HFF-Myc (cell line): Measurements from ENCODE around the gene SMO.

Experiments
- DNase-seq: peaks from one replicate; pipeline ENCODE4 v3.0.0-alpha.2; 2011; ENCODE audit warnings: low read depth; ENCODE audit errors: extremely low read depth
- H3K4me3 ChIP-seq: replicated peaks from 2 replicates; pipeline ENCODE4 v1.5.1; 2011; ENCODE audit warnings: low read depth, mild to moderate bottlenecking, control low read depth, low read length
- TF ChIP-seq, protein P1 (sequence below): IDR thresholded peaks from 2 replicates; pipeline ENCODE4 v1.5.1; 2012; ENCODE audit warnings: mild to moderate bottlenecking, low read depth, low read length, control low read depth; ENCODE audit errors: missing control alignments

The SMO gene

DNA sequence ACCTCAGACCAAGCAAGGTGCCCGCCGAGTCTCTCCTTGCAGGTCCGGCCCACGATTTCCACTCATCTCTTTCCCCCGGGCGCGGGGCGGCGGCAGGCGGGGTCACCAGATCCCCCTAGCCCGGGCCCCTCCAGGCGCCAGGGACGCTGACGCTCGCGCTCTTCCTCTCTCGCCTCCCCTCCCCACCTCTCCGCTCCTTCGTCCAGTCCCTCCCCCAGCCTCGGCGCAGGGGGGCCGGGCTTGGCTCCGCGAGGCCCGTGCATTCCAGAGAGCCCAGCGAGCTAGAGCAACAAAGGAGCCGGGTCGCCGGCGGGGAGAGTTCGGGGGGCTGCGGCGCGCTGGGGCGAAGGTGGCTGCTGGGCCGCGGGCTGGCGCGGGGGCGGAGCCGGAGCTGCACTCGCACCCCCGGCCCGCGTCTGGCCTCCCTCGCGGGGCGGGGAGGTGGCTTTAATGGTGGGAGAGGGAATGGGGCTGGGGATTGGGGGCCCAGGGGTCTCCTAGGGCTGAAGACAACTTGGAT, at the start of gene SMO:
SMO (plus strand) TSS at position 262 of the 520 bp plus-strand sequence. CDS start 519 bp downstream, outside the sequence.
- no peak for DNase-seq
- TF ChIP-seq, protein P1, sequence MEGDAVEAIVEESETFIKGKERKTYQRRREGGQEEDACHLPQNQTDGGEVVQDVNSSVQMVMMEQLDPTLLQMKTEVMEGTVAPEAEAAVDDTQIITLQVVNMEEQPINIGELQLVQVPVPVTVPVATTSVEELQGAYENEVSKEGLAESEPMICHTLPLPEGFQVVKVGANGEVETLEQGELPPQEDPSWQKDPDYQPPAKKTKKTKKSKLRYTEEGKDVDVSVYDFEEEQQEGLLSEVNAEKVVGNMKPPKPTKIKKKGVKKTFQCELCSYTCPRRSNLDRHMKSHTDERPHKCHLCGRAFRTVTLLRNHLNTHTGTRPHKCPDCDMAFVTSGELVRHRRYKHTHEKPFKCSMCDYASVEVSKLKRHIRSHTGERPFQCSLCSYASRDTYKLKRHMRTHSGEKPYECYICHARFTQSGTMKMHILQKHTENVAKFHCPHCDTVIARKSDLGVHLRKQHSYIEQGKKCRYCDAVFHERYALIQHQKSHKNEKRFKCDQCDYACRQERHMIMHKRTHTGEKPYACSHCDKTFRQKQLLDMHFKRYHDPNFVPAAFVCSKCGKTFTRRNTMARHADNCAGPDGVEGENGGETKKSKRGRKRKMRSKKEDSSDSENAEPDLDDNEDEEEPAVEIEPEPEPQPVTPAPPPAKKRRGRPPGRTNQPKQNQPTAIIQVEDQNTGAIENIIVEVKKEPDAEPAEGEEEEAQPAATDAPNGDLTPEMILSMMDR, result no peak

DNA sequence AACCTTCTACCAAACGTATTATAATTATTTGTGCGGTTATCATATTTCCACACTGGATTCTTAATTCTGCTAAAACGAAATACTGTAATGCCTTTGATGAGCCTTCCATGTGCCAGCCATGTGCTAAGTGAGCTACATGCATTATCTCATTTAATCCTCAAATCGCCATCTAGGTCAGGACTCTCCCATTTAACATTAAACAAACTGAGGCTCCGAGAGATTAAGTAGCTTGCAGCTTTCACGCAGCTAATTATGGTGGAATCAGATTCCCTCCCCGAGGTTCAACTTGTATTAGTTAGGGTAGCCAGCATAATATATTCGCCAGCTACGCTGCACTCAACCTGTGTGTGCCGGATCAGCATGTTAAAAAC, 44.7 kb upstream of the SMO start:
- DNase-seq, result no peak
- no peak overlapping the region for H3K4me3 ChIP-seq
- TF ChIP-seq, protein P1, result no peak

More for the DNA sequence above, at the start of gene SMO:
- peak within 1 kb of the TSS; percentile 69 for H3K4me3 ChIP-seq

DNA sequence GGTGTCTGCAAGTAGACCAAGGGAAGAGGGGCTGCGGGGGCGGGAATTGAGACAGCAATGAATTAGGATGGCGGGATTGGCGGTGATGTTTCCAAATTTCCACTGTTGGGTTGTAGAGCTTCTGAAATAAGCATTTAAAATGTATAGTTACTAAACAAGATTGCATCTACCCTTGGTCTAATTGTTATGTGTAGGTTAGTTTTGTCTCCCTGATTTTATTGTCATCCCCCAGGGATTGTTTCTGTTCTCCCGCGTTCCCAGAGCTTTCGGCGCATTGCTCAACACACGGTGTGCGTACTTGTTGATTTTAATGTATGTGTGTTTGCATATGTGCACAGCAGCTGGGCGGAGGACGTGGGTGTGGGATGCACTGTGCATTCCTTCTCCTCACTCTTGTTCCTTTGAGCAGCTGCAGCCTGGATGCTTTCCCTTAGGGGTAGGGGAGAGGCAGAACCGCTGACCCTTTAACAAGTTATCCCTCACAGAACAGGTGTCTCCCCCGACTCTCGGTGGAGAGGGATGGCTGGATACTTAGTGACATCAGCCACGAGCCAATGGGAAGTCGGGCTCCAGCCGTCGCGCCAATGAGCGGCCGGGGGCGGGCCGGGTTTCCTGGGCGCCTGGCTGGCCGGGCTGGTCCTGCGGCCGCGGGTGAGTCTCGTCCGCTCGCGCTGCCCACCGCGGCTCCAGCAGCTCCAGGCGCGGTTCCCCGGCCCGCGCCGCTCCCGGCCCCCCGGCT, 44.2 kb upstream of the SMO start, which contains the start of gene TSPAN33:
TSPAN33 (plus strand) TSS at position 613 of the 739 bp plus-strand sequence. CDS start 274 bp downstream, outside the sequence.
- DNase-seq, result no peak
- peak within 1 kb of the TSS; percentile 43 for H3K4me3 ChIP-seq
- TF ChIP-seq, protein P1, result no peak

DNA sequence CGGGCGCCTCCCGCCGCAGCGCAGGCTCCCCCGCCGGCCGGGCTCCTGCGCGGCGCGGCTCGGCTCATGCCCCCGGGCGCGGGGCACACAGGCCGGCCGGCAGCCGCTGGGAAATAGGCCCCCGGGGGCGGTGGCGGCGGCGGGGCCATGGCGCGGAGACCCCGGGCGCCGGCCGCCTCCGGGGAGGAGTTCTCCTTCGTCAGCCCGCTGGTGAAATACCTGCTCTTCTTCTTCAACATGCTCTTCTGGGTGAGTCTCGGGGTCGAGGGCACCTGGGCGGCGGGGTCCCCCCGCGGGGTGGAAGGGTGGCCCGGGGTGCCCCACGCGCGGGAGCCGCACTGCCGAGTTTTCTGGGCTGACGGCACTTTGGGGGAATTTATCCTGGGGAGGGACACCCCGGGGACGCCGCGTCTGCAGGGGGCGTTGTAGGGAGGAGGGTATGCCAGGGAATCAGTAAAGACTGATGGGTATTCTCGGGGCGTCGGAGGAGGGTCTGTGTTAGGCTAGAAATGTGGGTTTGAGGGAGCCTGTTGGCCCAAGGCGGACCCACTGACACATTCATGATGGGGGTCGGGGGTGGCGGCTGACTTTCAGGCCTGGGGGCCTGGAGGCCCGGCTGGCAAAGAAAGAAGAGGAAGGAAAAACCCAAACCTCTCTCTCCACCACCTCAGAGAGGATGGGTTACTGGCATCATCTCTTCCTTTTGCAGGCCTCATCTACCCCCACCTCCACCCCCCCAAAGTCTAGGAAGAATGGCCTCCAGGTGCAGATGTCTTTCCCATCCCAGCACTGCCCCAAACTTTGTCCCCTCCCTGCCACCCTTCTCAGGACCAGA, 43.4 kb upstream of the SMO start:
- TF ChIP-seq, protein P1, result peak; percentile 24
- DNase-seq, result no peak
- H3K4me3 ChIP-seq, result peak overlapping the region; percentile 43

DNA sequence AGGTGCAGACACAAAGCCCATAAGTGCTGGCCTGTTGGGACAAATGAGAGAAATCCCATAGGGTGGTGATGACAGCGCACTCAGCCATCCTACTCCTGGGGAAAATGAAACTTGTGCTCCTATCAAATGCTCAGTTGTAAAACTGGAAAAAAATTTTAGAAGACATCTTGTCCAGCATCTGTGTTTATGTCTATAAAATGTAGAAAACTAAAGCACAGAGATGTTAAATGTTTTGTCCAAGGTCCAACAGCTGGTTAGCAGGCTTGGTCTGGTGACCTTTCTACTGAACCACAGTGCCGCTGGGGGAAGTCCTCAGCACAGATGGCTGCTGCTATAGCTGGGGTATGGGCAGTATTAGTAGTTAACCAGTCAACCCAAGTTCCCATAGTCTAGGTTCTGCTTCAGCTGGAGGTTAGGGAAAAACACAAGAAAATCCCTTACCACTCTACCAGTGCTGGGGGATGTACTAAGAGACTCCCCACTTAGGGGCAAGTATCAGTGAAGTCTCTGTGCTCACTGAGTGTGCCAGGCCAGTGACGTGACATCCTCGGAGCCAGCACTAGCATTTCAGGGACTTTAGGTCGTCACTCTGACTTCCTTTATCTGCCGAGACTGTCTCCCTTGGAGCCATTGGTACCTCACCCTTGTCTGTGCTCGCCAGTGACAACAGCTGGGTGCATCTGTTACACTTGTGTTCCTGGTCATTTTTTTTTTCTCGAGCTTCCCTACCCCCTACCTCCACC, 42.0 kb upstream of the SMO start:
- no peak overlapping the region for H3K4me3 ChIP-seq
- TF ChIP-seq, protein P1, result no peak
- peak; percentile 14 for DNase-seq

DNA sequence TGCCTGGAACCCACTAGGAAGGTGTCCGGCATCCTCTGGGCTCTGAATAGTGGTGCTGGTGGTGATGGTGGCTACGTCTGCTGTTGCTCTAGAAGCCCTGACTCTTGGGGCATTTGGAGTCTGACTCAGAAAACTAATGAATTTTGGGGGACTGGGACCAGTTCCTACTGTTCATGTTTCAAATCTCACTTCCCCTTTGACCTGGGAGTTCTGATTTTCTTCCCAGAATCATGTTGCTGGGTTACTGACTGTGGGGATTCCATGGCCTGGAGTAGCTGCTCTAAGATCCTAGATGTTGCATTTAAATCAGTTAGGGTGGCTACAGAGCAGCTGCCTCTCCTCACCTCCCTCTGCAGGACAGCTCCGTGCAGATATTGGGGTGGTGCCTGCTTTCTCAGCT, 40.7 kb upstream of the SMO start:
- no peak overlapping the region for H3K4me3 ChIP-seq
- DNase-seq, result no peak
- TF ChIP-seq, protein P1, result no peak
